Measurements from ENCODE around the gene SMTN. TPM values are rescaled to one million over a fixed set of nuclear protein-coding genes. Genes with fewer than 3 reads are reported as not detected.

The SMTN gene
- total RNA-seq, 2 experiments from 2014 or later: 35.6 to 51.2 TPM

DNA sequence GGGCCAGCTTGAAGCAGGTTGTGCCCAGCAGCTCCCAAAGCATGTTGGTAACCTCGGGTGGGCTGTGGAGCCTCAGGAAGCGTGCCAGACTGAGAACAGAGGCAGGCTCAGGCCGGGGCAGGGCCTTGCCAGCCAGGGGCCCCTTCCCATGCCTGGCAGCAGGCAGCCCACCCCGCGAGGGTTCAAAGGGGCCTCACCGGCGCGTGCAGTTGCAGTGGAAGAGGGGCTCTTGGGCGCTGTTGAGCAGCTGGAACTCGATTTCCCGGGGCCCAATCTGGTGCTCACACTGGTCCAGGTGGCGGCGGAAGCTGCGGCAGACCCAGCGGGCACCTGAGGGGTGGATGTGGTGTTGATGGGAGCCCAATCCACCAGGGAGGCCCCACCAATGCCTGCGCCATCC is 55.6 kb downstream of the SMTN start:
- DNase-seq: no peak
- ATAC-seq: no peak
- Mint-ChIP-seq H3K4me3 (no peak overlapping the region), H3K27ac (no peak overlapping the region), H3K4me1 (no peaks in the 10 kb centered on the region), H3K9me3 (ENCODE audit: low read depth) (no peaks in the 10 kb centered on the region), H3K36me3 (no peaks in the 10 kb centered on the region), H3K27me3 (peaks cover 4% of the 10 kb centered on the region)
- CTCF ChIA-PET: no interaction called here

DNA sequence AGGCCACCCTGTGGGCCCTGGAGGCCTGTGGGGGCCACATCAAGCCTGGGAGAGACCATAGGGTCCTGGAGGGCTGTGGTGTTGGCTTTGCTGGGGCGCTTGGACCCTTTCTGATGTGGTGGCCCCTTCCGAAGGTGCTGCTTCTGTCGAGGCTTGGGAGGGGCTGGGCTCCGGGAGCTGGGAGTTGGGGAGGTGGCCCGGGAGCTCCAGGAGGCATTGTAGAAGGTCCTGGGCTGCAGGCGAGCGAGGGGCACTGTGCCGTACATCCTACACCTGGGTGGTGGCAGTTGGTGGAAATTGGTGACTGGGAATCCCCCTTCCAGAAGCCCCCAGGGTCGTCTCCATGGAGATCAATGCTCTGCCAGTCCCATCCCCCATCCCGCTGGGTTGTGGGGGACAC is 56.6 kb downstream of the SMTN start:
- Mint-ChIP-seq H3K9me3 (ENCODE audit: low read depth) (no peaks in the 10 kb centered on the region), H3K4me1 (no peaks in the 10 kb centered on the region), H3K27me3 (peaks cover 4% of the 10 kb centered on the region), H3K27ac (no peak overlapping the region), H3K36me3 (no peaks in the 10 kb centered on the region), H3K4me3 (no peak overlapping the region)
- DNase-seq (no peak), ATAC-seq (no peak)
- CTCF ChIA-PET: no interaction called here

DNA sequence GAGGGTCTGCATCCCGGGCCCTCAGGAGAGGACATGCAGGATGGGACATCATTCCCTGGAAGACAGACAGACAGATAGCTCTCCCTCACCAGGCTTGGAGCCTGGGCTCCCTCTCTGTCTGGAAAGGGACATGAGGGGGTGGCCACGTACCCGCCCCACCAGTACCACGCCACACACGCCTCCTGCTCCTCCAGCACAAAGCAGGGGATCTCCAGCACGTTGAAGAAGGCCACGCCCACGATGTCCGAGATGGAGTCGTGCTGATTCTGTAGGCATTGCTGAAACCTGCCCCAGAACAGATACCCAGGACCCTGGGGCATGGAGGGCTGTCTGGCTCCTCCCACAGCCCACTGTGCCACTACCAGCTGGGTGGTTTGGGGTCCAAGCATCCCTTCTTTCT is 57.0 kb downstream of the SMTN start:
- H3K4me3 Mint-ChIP-seq: no peak overlapping the region
- ATAC-seq (no peak), DNase-seq (no peak)
- no peaks in the 10 kb centered on the region for H3K36me3 Mint-ChIP-seq
- H3K4me1 Mint-ChIP-seq: no peaks in the 10 kb centered on the region
- no peaks in the 10 kb centered on the region for H3K9me3 Mint-ChIP-seq (ENCODE audit: low read depth)
- H3K27ac Mint-ChIP-seq: no peak overlapping the region
- peaks cover 4% of the 10 kb centered on the region for H3K27me3 Mint-ChIP-seq
- CTCF ChIA-PET: no interaction called here

DNA sequence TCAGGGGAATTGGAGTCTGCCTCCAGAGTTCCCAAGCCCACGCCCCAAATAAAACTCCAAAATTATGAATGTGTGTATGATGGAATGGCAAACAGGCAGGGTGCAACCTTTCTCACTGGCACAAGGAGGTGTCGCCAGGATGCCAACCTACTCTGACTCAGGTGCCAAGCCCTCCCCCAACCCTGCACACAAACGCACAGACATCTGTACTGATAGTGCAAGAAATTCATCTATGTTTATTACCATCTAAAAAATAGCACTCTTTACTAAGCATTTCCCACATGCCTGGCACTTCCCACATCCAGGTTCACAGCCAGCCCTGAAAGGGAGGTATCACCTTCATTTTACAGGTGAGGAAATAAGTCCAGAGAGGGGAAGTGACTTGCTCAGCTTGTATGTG is 57.9 kb downstream of the SMTN start:
- Mint-ChIP-seq H3K27ac (no peak overlapping the region), H3K9me3 (ENCODE audit: low read depth) (no peaks in the 10 kb centered on the region), H3K4me3 (no peak overlapping the region), H3K4me1 (peaks cover 2% of the 10 kb centered on the region), H3K27me3 (peaks cover 4% of the 10 kb centered on the region), H3K36me3 (no peaks in the 10 kb centered on the region)
- DNase-seq: no peak
- ATAC-seq: no peak
- CTCF ChIA-PET: no interaction called here

DNA sequence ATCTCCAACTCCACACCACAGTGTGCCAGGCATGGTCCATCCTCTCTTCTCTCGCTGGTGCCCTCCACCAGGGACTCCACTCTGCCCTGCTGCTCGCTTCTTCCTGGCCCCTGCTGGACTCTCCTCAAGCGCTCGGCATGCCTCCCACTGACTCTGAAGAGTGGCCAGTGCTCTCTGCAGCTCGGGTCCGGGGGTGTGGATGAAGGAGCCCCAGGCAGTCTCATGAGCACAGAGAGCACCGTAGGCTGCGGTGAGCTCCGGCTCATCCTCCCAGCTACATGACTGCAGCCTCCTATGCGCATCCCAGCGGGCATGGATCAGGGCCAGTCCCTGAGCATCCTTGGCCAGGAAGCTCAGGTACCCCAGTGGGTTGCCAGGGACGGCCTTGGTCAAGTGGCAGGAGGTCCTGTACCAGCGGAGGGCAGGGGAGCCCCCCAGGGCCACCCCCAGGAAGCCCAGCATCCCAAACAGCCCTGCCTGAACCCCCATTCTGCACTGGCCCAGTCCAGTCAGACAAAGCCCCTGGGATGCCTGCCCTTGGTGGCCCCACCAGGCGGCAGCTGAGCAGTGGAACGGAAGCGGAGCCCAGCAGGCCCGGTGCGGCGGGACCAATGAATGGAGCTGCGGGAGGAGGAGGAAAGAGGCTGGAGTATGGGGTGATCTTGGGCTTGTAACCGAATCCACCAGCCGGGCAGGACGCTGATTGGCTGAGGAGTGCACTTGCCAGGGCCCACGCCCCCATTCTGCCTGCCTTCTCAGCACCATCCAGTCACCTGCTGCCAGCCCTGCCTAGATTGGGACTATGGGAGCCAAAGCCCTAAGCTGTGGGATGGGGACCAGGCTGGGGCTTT is 59.0 kb downstream of the SMTN start, which contains the start of gene PLA2G3:
Gene PLA2G3, minus strand, starts transcription at position 643 of the 851 bp plus-strand sequence. Its CDS starts 154 bp downstream, at position 489.
- H3K27me3 Mint-ChIP-seq: peaks cover 4% of the 10 kb centered on the region
- ATAC-seq: no peak
- peaks cover 5% of the 10 kb centered on the region for H3K4me1 Mint-ChIP-seq
- CTCF ChIA-PET: no interaction called here
- no peak for DNase-seq
- H3K36me3 Mint-ChIP-seq: no peaks in the 10 kb centered on the region
- H3K27ac Mint-ChIP-seq: no peak within 1 kb of the TSS
- no peaks in the 10 kb centered on the region for H3K9me3 Mint-ChIP-seq (ENCODE audit: low read depth)
- no peak within 1 kb of the TSS for H3K4me3 Mint-ChIP-seq

DNA sequence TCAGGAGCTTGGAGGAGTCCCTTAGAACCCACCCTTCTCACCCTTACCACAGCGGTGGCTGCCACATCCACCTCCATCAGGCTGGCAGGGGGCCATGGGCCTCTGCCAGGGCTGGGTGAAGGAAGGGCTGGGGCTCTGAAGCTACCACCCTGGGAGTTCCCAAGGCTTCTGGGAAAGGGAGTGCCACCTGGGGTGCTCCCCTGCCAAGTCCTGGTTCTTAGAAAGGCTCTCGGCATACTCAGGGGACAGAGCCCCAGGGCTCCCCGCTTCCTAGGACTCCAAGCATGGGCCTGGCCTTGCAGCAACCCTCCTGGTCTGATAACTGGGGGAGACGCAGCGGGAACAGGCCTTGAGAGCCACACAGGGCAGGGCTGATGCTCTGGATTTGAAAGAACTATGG is 59.6 kb downstream of the SMTN start:
- DNase-seq: no peak
- H3K9me3 Mint-ChIP-seq (ENCODE audit: low read depth): no peaks in the 10 kb centered on the region

DNA sequence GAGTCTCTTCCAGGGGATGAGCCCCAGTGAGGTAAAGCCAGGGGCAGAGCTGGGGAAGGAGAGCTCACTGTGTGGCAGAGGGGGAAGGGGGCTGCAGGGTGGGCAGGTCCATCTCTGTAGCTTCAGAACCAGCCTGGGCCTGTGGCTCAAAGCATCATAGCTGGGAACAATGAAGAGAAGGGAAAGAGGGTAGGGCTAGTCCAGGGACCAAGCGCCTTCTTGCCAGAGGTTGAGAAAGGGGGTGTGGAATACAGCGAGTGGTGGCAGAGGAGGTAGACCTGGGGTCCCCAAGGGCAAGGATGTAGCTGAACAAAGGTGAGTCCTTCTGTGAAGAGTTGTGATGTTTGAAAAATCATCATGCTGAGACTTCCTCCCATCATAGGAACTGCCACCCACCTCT is 60.4 kb downstream of the SMTN start:
- CTCF ChIA-PET: no interaction called here
- Mint-ChIP-seq H3K4me3 (no peak overlapping the region), H3K27me3 (peaks cover 4% of the 10 kb centered on the region), H3K9me3 (ENCODE audit: low read depth) (no peaks in the 10 kb centered on the region), H3K36me3 (no peaks in the 10 kb centered on the region), H3K27ac (no peak overlapping the region), H3K4me1 (peaks cover 5% of the 10 kb centered on the region)
- DNase-seq (no peak), ATAC-seq (no peak)

More for the DNA sequence above, 59.6 kb downstream of the SMTN start:
- no peak overlapping the region for H3K4me3 Mint-ChIP-seq
- no peaks in the 10 kb centered on the region for H3K36me3 Mint-ChIP-seq
- H3K27me3 Mint-ChIP-seq: peaks cover 4% of the 10 kb centered on the region
- peaks cover 5% of the 10 kb centered on the region for H3K4me1 Mint-ChIP-seq
- no peak overlapping the region for H3K27ac Mint-ChIP-seq
- CTCF ChIA-PET: no interaction called here
- ATAC-seq: no peak

DNA sequence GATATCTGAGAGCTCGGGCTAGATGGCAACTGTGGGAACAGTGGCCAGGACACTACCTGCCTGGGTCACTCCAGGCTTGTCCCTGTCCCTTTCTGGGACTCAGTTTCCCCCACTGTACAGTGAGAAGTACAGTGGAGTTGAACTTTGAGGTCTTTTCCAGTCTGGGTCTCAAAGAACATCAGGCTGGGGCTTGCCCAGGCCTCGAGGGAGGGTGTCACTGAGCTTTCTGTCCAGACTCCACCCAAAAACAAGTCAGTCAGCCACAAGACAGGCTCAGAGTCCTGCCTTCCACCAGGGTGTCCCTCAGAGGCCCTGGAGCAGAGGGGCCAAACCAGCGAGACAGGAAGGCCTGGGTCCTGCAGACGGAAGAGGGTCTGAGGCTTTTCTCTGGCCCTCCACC is 61.2 kb downstream of the SMTN start:
- CTCF ChIA-PET: no interaction called here
- no peaks in the 10 kb centered on the region for H3K36me3 Mint-ChIP-seq

DNA sequence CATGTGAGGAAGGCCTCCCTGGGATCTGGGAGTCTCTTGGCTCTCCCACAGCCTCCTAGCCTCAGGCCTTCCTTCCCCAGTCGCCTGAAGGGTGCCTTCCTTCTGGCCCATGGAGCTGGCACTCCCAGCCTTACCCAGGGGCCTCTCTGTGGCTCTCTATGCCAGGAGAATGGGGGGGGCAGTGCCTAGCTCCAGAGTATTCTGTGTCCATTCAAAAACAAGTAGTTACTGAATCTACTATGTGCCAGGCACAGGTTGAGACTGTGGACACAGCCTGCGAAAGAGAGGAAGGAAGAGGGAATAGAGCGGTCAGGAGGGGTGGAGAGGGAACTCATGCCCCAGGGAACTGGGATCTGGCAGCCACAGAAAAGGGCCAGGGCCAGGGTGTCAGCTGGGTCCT is 61.9 kb downstream of the SMTN start:
- H3K36me3 Mint-ChIP-seq: no peaks in the 10 kb centered on the region
- DNase-seq (no peak), ATAC-seq (no peak)
- H3K9me3 Mint-ChIP-seq (ENCODE audit: low read depth): no peaks in the 10 kb centered on the region
- peaks cover 5% of the 10 kb centered on the region for H3K4me1 Mint-ChIP-seq
- H3K27me3 Mint-ChIP-seq: peaks cover 4% of the 10 kb centered on the region
- no peak overlapping the region for H3K27ac Mint-ChIP-seq
- CTCF ChIA-PET: no interaction called here
- no peak overlapping the region for H3K4me3 Mint-ChIP-seq

More for the DNA sequence above, 61.2 kb downstream of the SMTN start:
- Mint-ChIP-seq H3K27ac (no peak overlapping the region), H3K4me1 (peaks cover 5% of the 10 kb centered on the region), H3K27me3 (peaks cover 4% of the 10 kb centered on the region), H3K4me3 (no peak overlapping the region), H3K9me3 (ENCODE audit: low read depth) (no peaks in the 10 kb centered on the region)
- no peak for DNase-seq
- ATAC-seq: no peak

DNA sequence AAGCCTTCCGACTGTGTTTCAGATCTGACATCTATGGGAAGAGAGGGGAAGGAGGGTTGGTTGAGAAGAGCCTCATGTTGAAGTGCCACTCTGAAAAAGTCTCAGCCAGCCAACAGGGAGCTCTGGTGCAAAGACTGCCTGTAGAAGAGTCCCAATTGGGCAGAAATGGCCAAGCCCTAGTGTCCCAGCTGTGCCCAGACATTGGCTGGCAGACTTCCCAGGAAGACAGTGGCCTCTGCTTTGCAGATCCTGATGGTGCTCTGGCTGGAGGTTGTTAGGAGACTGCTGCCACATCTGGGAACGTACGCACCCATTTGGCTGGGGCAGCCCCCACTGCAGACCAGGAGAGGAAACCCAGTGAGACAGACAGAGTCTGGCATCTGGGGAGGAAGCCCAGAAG is 62.4 kb downstream of the SMTN start:
- DNase-seq (no peak), ATAC-seq (no peak)
- Mint-ChIP-seq H3K4me1 (peaks cover 5% of the 10 kb centered on the region), H3K4me3 (no peak overlapping the region), H3K27ac (no peak overlapping the region), H3K27me3 (peaks cover 4% of the 10 kb centered on the region), H3K36me3 (no peaks in the 10 kb centered on the region), H3K9me3 (ENCODE audit: low read depth) (no peaks in the 10 kb centered on the region)
- CTCF ChIA-PET: no interaction called here

DNA sequence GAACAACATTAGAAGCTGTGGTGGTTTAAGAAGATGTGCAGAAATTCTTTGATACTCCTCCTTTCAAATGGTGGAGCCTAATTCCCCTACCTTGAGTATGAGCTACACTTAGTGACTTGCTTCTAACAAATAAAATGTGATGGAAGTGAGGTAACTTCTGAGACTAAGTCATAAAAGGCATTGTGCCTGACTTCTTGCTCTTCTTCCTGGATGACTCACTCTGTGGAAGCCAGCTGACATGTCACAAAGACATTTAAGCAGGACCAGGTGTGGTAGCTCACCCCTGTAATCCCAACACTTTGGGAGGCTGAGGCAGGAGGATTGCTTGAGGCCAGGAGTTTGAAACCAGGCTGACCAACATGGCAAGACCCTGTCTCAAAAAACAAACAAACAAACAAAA is 63.1 kb downstream of the SMTN start:
- DNase-seq: no peak
- Mint-ChIP-seq H3K9me3 (ENCODE audit: low read depth) (no peaks in the 10 kb centered on the region), H3K4me1 (peaks cover 5% of the 10 kb centered on the region), H3K36me3 (no peaks in the 10 kb centered on the region), H3K27ac (no peak overlapping the region), H3K4me3 (no peak overlapping the region), H3K27me3 (peaks cover 4% of the 10 kb centered on the region)
- CTCF ChIA-PET: interaction anchor here (0.8 kb wide), 1 partner anchor 9 kb away, joined by 5 read pairs; no protein-coding TSS in a partner anchor
- ATAC-seq: no peak

DNA sequence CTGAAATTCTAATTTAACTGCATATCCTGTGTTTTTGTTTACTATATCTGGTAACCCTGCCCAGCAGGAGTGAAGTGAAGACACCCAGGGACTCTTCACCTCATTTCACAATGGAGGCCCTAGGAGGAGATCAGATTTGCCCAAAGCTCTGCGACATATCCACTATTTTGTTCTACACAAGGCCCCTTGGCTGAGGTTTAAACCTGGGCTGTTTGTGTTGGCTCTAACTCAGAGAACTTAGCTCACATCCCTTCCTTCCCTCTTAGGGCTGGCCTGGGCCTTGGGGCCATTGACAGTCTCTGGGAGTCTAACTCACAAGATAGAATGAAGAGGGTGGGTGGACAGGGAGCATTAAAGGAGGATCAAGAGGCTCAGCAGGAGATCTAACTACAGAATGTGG is 67.4 kb downstream of the SMTN start:
- ATAC-seq (no peak), DNase-seq (no peak)
- Mint-ChIP-seq H3K9me3 (ENCODE audit: low read depth) (no peaks in the 10 kb centered on the region), H3K4me1 (peaks cover 5% of the 10 kb centered on the region), H3K4me3 (no peak overlapping the region), H3K36me3 (no peaks in the 10 kb centered on the region), H3K27ac (no peak overlapping the region), H3K27me3 (peaks cover 3% of the 10 kb centered on the region)
- CTCF ChIA-PET: interaction anchor here (0.7 to 2.2 kb wide), 8 partner anchors 11 to 561 kb away, joined by 3 to 7 read pairs (median 4); partner anchors contain the start of gene RNF185

DNA sequence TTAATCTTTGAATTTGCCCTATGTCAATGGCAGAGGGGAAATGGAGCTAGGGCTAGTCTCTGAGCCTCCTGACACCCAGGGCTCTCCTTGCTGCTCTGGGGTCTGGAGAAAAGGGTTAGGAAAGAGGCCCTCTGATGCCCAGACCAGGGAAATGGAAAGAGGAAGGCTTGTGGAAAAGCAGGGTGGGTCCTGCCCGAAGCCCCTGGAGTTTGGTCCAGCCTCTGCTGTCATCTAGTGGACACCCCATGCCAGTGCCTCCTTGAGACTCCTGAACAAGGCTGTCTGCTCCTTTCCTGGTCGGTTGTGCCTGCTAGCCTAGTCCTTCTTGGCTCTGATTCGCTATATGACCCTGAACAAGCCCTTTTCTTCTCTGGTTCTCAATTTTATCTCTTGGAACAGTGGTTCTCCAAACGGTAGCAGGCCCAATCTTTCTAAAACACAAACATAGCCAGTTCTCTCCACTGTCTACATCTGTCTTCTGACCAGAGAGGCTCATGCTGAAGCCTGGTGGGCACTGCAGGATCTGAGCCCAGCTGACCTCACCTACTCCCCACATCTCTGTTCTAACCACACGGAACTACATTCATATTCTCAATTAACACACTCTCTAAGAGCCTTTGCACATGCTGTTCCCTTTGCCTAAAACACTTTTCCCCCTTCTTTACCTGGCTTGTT is 68.0 kb downstream of the SMTN start:
- CTCF ChIA-PET: interaction anchor here (1.1 to 2.2 kb wide), 7 partner anchors 11 to 97 kb away, joined by 3 to 7 read pairs (median 5); partner anchors contain the start of gene RNF185
- Mint-ChIP-seq H3K4me1 (peaks cover 3% of the 10 kb centered on the region), H3K27ac (no peak overlapping the region), H3K36me3 (no peaks in the 10 kb centered on the region), H3K9me3 (ENCODE audit: low read depth) (no peaks in the 10 kb centered on the region), H3K4me3 (no peak overlapping the region), H3K27me3 (peaks cover 3% of the 10 kb centered on the region)
- ATAC-seq: peak; percentile 84
- peak; percentile 57 for DNase-seq

DNA sequence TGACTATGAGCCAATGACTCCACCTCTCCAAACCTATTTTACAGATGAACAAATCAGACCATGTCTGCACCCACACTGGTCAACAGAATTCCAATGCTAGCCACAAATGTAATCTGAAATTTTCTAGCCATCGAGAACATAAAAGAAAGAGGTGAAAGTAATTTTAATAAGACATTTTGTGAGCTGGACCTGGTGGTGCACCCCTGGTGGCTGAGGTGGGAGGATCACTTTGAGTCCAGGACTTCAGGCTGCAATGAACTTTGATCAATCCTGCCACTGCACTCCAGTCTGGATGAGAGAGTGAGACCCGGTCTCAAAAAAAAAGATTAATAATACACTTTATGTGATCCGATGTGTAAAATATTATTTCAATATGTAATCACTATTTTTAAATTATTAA is 69.5 kb downstream of the SMTN start:
- ATAC-seq (no peak), DNase-seq (no peak)
- H3K9me3 Mint-ChIP-seq (ENCODE audit: low read depth): no peaks in the 10 kb centered on the region
- peaks cover 3% of the 10 kb centered on the region for H3K27me3 Mint-ChIP-seq
- H3K36me3 Mint-ChIP-seq: no peaks in the 10 kb centered on the region
- CTCF ChIA-PET: interaction anchor here (0.9 kb wide), 1 partner anchor 43 kb away, joined by 3 read pairs; no protein-coding TSS in a partner anchor
- no peak overlapping the region for H3K27ac Mint-ChIP-seq
- H3K4me3 Mint-ChIP-seq: no peak overlapping the region
- no peaks in the 10 kb centered on the region for H3K4me1 Mint-ChIP-seq

Data from activated CD8-positive, alpha-beta memory T cell treated with anti-CD3 and anti-CD28 coated beads, Interleukin-2, amount 10 ng/mL, durations not matched to agents 7 days and 5 days (primary cell).